KMS-11 (cell line): ENCODE results near the gene SERTAD3.

Experiments
- H2AFZ ChIP-seq: fragments of 200-600 bp; sonication (generic); 2 replicates; pipeline ENCODE4 v1.6.1; 2016; ENCODE audit warnings: antibody characterized with exemption, mixed run types, low read depth
- H3K27ac ChIP-seq: fragments of 200-600 bp; sonication (generic); 2 replicates; pipeline ENCODE4 v1.6.1; 2016; ENCODE audit warnings: mild to moderate bottlenecking, mixed run types
- H3K27me3 ChIP-seq: fragments of 200-600 bp; sonication (generic); 2 replicates; pipeline ENCODE4 v1.6.1; 2017; ENCODE audit warnings: mild to moderate bottlenecking, low read depth, mixed run types, moderate library complexity; ENCODE audit not compliant: insufficient read depth
- H3K36me3 ChIP-seq: fragments of 200-600 bp; sonication (generic); 2 replicates; pipeline ENCODE4 v1.6.1; 2017; ENCODE audit warnings: mild to moderate bottlenecking, mixed run types; ENCODE audit not compliant: insufficient read depth
- H3K4me1 ChIP-seq: fragments of 200-600 bp; sonication (generic); 2 replicates; pipeline ENCODE4 v1.6.1; 2016; ENCODE audit warnings: mild to moderate bottlenecking, low read depth, mixed run types; ENCODE audit not compliant: poor library complexity, severe bottlenecking
- H3K4me2 ChIP-seq: fragments of 200-600 bp; sonication (generic); 2 replicates; pipeline ENCODE4 v1.7.0; 2016; ENCODE audit warnings: mild to moderate bottlenecking, mixed run types
- H3K4me3 ChIP-seq: fragments of 200-600 bp; sonication (generic); IDR thresholded peaks from 2 replicates; pipeline ENCODE4 v1.6.1; 2017; ENCODE audit warnings: low read depth, low read length, mixed read lengths; ENCODE audit not compliant: insufficient read depth
- H3K79me2 ChIP-seq: fragments of 200-600 bp; sonication (generic); 2 replicates; pipeline ENCODE4 v1.6.1; 2016; ENCODE audit warnings: low read depth, mixed run types; ENCODE audit not compliant: insufficient read depth
- H3K9ac ChIP-seq: fragments of 200-600 bp; sonication (generic); 2 replicates; pipeline ENCODE4 v1.6.1; 2016; ENCODE audit warnings: mild to moderate bottlenecking, mixed run types
- H4K20me1 ChIP-seq: fragments of 200-600 bp; sonication (generic); 2 replicates; pipeline ENCODE4 v1.6.1; 2016; ENCODE audit warnings: mild to moderate bottlenecking, mixed run types; ENCODE audit not compliant: insufficient read depth
- CTCF ChIP-seq: fragments of 200-600 bp; sonication (generic); conservative IDR thresholded peaks from 2 replicates; pipeline ENCODE4 v1.6.1; 2017; ENCODE audit warnings: low read depth, mild to moderate bottlenecking, antibody characterized with exemption, low read length, moderate library complexity, mixed read lengths

Gene SERTAD3

GRCh38 chr19:40453151-40453735 lies 9.1 kb upstream of the SERTAD3 start:
- TF ChIP-seq CTCF = no peak
- Histone ChIP-seq H3K36me3 (no peaks in the 10 kb centered on the region), H3K9ac (no peak overlapping the region), H2AFZ (no peak overlapping the region), H3K79me2 (no peaks in the 10 kb centered on the region), H3K4me2 (no peak overlapping the region), H3K4me1 (no peaks in the 10 kb centered on the region), H3K27ac (no peak overlapping the region), H4K20me1 (no peaks in the 10 kb centered on the region), H3K27me3 (no peaks in the 10 kb centered on the region), H3K4me3 (no peak overlapping the region)

GRCh38 chr19:40452016-40452415 lies 7.9 kb upstream of the SERTAD3 start:
- Histone ChIP-seq H4K20me1 (no peaks in the 10 kb centered on the region), H3K4me1 (no peaks in the 10 kb centered on the region), H3K9ac (no peak overlapping the region)

GRCh38 chr19:40450664-40451063 lies 6.5 kb upstream of the SERTAD3 start:
- no peak overlapping the region for H3K4me2 ChIP-seq
- H4K20me1 ChIP-seq = no peaks in the 10 kb centered on the region
- no peak overlapping the region for H3K27ac ChIP-seq
- no peak for TF ChIP-seq CTCF
- no peaks in the 10 kb centered on the region for H3K79me2 ChIP-seq
- no peaks in the 10 kb centered on the region for H3K27me3 ChIP-seq
- H3K36me3 ChIP-seq = no peaks in the 10 kb centered on the region
- H3K4me3 ChIP-seq = no peak overlapping the region
- H2AFZ ChIP-seq = no peak overlapping the region
- no peak overlapping the region for H3K9ac ChIP-seq
- no peaks in the 10 kb centered on the region for H3K4me1 ChIP-seq

More at GRCh38 chr19:40452016-40452415, 7.9 kb upstream of the SERTAD3 start:
- TF ChIP-seq CTCF = no peak
- no peak overlapping the region for H3K4me3 ChIP-seq
- no peak overlapping the region for H2AFZ ChIP-seq
- H3K27ac ChIP-seq = no peak overlapping the region
- no peaks in the 10 kb centered on the region for H3K79me2 ChIP-seq
- no peak overlapping the region for H3K4me2 ChIP-seq
- H3K36me3 ChIP-seq = no peaks in the 10 kb centered on the region
- H3K27me3 ChIP-seq = no peaks in the 10 kb centered on the region

GRCh38 chr19:40449506-40449905 lies 5.4 kb upstream of the SERTAD3 start:
- Histone ChIP-seq H4K20me1 (no peaks in the 10 kb centered on the region), H3K4me1 (peaks cover 3% of the 10 kb centered on the region), H3K4me3 (no peak overlapping the region), H3K79me2 (no peaks in the 10 kb centered on the region), H3K4me2 (no peak overlapping the region), H3K36me3 (no peaks in the 10 kb centered on the region), H2AFZ (no peak overlapping the region), H3K27me3 (no peaks in the 10 kb centered on the region), H3K9ac (no peak overlapping the region), H3K27ac (no peak overlapping the region)
- no peak for TF ChIP-seq CTCF
